KMS-11 (cell line): ENCODE measurements around the gene CYP2B6.
"Not testable (repeated sequence)": the region's sequence is repeated elsewhere in the genome, so short reads cannot be mapped to it uniquely, and the experiment has no call there.

ENCODE experiments used
- H2AFZ ChIP-seq: fragments of 200-600 bp; sonication (generic); 2 replicates; pipeline ENCODE4 v1.6.1; 2016; ENCODE audit warnings: antibody characterized with exemption, mixed run types, low read depth
- H3K27ac ChIP-seq: fragments of 200-600 bp; sonication (generic); 2 replicates; pipeline ENCODE4 v1.6.1; 2016; ENCODE audit warnings: mild to moderate bottlenecking, mixed run types
- H3K27me3 ChIP-seq: fragments of 200-600 bp; sonication (generic); 2 replicates; pipeline ENCODE4 v1.6.1; 2017; ENCODE audit warnings: mild to moderate bottlenecking, low read depth, mixed run types, moderate library complexity; ENCODE audit not compliant: insufficient read depth
- H3K36me3 ChIP-seq: fragments of 200-600 bp; sonication (generic); 2 replicates; pipeline ENCODE4 v1.6.1; 2017; ENCODE audit warnings: mild to moderate bottlenecking, mixed run types; ENCODE audit not compliant: insufficient read depth
- H3K4me1 ChIP-seq: fragments of 200-600 bp; sonication (generic); 2 replicates; pipeline ENCODE4 v1.6.1; 2016; ENCODE audit warnings: mild to moderate bottlenecking, low read depth, mixed run types; ENCODE audit not compliant: poor library complexity, severe bottlenecking
- H3K4me2 ChIP-seq: fragments of 200-600 bp; sonication (generic); 2 replicates; pipeline ENCODE4 v1.7.0; 2016; ENCODE audit warnings: mild to moderate bottlenecking, mixed run types
- H3K4me3 ChIP-seq: fragments of 200-600 bp; sonication (generic); IDR thresholded peaks from 2 replicates; pipeline ENCODE4 v1.6.1; 2017; ENCODE audit warnings: low read depth, low read length, mixed read lengths; ENCODE audit not compliant: insufficient read depth
- H3K79me2 ChIP-seq: fragments of 200-600 bp; sonication (generic); 2 replicates; pipeline ENCODE4 v1.6.1; 2016; ENCODE audit warnings: low read depth, mixed run types; ENCODE audit not compliant: insufficient read depth
- H3K9ac ChIP-seq: fragments of 200-600 bp; sonication (generic); 2 replicates; pipeline ENCODE4 v1.6.1; 2016; ENCODE audit warnings: mild to moderate bottlenecking, mixed run types
- H4K20me1 ChIP-seq: fragments of 200-600 bp; sonication (generic); 2 replicates; pipeline ENCODE4 v1.6.1; 2016; ENCODE audit warnings: mild to moderate bottlenecking, mixed run types; ENCODE audit not compliant: insufficient read depth
- CTCF ChIP-seq: fragments of 200-600 bp; sonication (generic); conservative IDR thresholded peaks from 2 replicates; pipeline ENCODE4 v1.6.1; 2017; ENCODE audit warnings: low read depth, mild to moderate bottlenecking, antibody characterized with exemption, low read length, moderate library complexity, mixed read lengths

Gene CYP2B6

GRCh38 chr19:41000310-41000737 lies 9.2 kb downstream of the CYP2B6 start:
- H3K79me2 ChIP-seq: no peaks in the 10 kb centered on the region
- no peak overlapping the region for H3K27ac ChIP-seq
- no peaks in the 10 kb centered on the region for H3K27me3 ChIP-seq
- no peak for TF ChIP-seq CTCF
- H3K4me2 ChIP-seq: no peak overlapping the region
- H2AFZ ChIP-seq: no peak overlapping the region
- no peaks in the 10 kb centered on the region for H4K20me1 ChIP-seq
- H3K36me3 ChIP-seq: no peaks in the 10 kb centered on the region
- peaks cover 14% of the 10 kb centered on the region for H3K4me1 ChIP-seq
- H3K9ac ChIP-seq: no peak overlapping the region
- H3K4me3 ChIP-seq: no peak overlapping the region

GRCh38 chr19:41001243-41001971 lies 10.3 kb downstream of the CYP2B6 start:
- TF ChIP-seq CTCF: no peak
- H3K36me3 ChIP-seq: no peaks in the 10 kb centered on the region

GRCh38 chr19:41003656-41004055 lies 12.6 kb downstream of the CYP2B6 start:
- H3K9ac ChIP-seq, H3K4me3 ChIP-seq, H3K27ac ChIP-seq, H4K20me1 ChIP-seq, H3K79me2 ChIP-seq, H3K27me3 ChIP-seq, H3K36me3 ChIP-seq: not testable (repeated sequence)
- H3K4me1 ChIP-seq: peaks cover 14% of the 10 kb centered on the region
- peak overlapping the region; percentile 88 for H3K4me2 ChIP-seq
- H2AFZ ChIP-seq: peak overlapping the region; percentile 63

More at GRCh38 chr19:41001243-41001971, 10.3 kb downstream of the CYP2B6 start:
- Histone ChIP-seq H3K4me3 (no peak overlapping the region), H3K4me2 (no peak overlapping the region), H3K27me3 (no peaks in the 10 kb centered on the region), H3K9ac (no peak overlapping the region), H2AFZ (no peak overlapping the region), H3K79me2 (no peaks in the 10 kb centered on the region), H3K4me1 (peaks cover 14% of the 10 kb centered on the region), H4K20me1 (no peaks in the 10 kb centered on the region), H3K27ac (no peak overlapping the region)

- TF ChIP-seq CTCF: no peak
Measured at GRCh38 chr19:41009700-41010235, 18.7 kb downstream of the CYP2B6 start.

GRCh38 chr19:41013359-41013758 lies 22.3 kb downstream of the CYP2B6 start:
- no peaks in the 10 kb centered on the region for H4K20me1 ChIP-seq
- H3K9ac ChIP-seq: no peak overlapping the region
- H3K27me3 ChIP-seq: no peaks in the 10 kb centered on the region
- H3K79me2 ChIP-seq: no peaks in the 10 kb centered on the region
- no peak overlapping the region for H2AFZ ChIP-seq
- H3K4me2 ChIP-seq: no peak overlapping the region
- no peak overlapping the region for H3K27ac ChIP-seq
- no peaks in the 10 kb centered on the region for H3K4me1 ChIP-seq
- TF ChIP-seq CTCF: no peak
- H3K4me3 ChIP-seq: no peak overlapping the region
- no peaks in the 10 kb centered on the region for H3K36me3 ChIP-seq

More at GRCh38 chr19:41009700-41010235, 18.7 kb downstream of the CYP2B6 start:
- Histone ChIP-seq H3K4me3 (no peak overlapping the region), H3K4me2 (no peak overlapping the region), H4K20me1 (no peaks in the 10 kb centered on the region), H2AFZ (no peak overlapping the region), H3K36me3 (no peaks in the 10 kb centered on the region), H3K9ac (no peak overlapping the region), H3K79me2 (no peaks in the 10 kb centered on the region), H3K27me3 (no peaks in the 10 kb centered on the region), H3K27ac (no peak overlapping the region), H3K4me1 (no peaks in the 10 kb centered on the region)
